NCI-H2081 (cell line): ENCODE results near the gene SGMS1.
"Not testable (repeated sequence)": the region's sequence is repeated elsewhere in the genome, so short reads cannot be mapped to it uniquely, and the experiment has no call there.

Experiments used
- DNase-seq, 2 experiments: peaks; one replicate each; lab custom pipeline; 2025; lab: John Stamatoyannopoulos, UW

Gene SGMS1

DNA sequence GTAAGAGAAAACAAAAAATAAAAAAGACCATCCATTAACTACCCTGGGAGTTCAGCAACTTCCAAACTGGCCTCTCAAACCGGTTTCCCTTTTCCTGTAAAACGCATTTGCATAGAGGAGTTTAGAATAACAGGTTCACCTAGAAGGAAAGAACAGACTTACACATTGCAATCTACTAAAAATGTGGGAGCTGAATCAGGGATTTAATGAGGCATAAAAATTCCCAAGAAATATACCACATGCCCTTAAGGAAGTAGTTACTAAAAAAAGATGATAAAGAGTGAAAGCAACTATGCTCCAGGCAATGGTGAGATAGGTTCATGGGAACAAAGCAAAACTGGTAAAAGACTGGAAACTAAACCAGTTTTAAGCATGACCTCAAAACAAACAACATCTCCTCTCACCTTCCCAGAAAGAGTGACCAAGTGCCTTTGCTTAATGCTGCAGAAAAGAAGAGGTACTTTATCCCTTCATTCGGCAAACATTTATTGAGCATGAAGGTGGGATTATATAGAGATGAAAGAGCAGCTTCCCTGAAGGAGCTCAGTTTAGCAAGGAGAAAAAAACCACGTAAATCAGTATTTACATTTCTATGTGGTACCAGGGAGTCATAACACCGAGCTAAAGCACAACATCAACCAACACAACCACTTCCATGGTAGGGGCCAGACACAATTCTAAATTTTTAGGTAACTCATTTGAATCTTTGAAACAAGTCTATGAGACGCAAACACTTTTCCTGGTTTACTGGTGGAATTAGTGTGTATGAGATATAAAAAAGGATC is 152.8 kb downstream of the SGMS1 start:
- no peak for DNase-seq

DNA sequence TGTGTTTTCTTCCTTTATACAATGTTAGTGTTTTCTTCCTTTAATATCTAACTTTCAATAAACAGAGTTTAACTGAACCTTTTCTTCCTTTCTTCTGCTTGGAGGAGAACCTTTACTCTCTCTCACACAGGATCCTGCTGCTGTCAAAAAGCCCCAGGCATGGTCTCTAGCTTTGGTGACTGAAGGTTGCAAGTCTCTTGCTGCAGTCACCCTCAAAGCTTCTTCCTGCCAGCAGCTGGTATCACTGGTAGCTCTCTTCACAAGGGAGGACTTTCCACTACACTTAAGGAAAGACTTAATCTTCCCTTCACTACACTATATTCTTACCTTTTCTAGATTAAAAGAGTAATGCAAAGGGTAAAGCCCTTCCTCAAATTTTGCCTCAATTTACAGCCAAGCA is 153.4 kb downstream of the SGMS1 start:
- no peak for DNase-seq

DNA sequence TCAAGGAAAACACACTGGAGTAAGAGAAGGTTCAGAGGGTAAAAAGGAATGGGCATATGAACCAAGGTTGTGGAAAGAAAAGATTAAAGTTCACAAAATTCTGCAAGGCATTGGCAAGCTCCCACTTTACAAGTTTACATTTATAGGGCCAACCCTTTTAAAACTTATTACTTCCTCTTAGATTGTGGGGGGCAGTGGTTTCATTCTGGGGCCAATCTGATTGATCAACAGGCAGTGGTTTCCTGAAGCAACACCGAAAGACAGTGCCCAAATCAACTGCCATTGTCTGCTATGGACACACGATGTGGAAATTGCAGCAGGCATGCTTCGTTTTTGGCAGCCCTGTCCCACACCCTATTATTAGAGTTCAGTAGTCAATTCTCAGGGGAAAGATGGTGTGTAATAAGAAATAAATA is 154.0 kb downstream of the SGMS1 start:
- DNase-seq = no peak

DNA sequence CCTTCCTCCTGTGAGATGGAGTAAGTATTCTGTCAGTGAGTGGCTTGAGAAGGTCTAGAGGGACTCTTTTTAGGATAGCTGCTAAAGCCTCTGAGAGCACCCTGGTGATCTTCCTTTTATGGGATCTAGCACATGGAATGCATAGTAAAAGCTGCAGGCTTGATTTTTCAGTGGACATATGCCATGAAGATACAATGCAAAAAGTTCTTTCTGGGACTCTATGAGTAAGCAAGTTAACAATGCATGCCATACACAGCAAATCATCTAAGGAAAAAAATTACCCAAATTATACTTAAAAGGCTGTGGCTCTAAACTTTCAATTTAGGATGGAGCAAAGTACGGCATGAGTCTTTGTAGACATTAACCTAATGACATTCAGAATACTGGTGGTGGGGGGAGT is 154.5 kb downstream of the SGMS1 start:
- DNase-seq = no peak

DNA sequence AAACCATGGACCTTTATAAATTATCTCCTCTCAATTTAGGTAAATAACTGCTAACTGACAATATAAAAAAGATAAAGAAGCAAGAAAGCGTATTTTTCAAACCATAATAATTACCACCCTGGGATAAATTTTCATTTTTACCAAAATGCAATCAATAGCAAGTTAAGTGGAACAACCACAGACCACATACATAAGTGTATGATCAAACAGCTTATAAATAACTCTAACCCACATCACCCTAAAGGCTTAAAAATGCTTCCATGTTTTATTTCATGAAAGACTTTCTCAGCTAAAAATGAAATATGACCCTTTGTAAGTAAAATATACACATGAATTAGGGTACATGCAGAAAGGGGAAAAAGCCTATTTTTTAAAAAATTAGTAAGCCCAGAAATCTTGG is 156.5 kb downstream of the SGMS1 start:
- no peak for DNase-seq

DNA sequence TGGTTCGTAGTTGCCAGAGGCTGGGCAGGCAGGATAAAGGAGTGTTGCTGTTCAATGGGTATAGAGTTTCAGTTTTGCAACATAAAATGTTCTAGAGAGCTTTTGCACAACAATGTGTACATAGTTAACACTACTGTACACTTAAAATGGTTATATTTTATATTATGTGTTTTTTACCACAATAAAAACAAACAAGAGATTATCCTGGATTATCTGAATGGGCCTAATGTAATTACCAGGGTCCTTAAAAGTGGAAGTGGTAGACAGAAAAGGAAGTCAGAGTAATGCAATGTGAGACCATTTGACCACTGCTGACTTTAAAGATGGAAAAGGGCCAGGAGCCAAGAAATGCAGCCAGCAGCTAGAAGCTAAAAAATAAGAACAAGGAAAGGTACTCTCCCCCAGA is 159.7 kb downstream of the SGMS1 start:
- no peak for DNase-seq

DNA sequence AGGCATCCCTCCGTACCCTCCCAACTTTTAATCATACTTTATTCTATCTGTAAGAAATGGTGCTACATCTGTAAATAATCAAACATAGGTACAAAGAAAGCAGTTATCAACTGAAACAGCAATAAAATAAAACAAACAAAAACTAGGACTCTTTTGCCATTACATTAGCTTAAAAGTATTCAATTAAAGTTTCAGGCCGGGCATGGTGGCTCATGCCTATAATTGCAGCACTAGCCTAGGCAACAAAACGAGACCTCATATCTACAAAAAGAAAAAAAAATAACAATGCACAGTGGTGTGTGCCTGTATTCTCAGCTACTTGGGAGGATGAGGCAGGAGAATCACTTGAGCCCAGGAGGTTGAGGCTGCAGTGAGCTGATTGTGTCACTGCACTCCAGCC is 161.9 kb downstream of the SGMS1 start:
- no peak for DNase-seq

DNA sequence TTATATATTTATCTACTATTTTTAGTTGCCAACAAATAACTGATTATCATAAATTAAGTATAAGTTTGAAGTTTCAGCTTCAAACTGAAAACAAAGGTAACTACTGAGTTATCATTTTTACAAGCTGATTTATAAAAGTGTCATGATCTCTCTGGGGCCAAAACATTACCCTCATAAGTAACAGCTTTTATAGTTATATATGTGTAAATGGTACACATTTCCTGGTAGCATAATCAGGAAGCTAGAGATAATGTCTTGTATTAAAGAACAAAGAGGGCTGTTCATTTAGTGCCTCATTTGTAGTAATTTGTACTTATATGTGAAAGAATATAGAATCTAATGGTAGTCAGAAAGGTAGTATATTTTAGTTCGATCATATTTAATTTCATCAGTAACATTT is 162.6 kb downstream of the SGMS1 start:
- DNase-seq = no peak

DNA sequence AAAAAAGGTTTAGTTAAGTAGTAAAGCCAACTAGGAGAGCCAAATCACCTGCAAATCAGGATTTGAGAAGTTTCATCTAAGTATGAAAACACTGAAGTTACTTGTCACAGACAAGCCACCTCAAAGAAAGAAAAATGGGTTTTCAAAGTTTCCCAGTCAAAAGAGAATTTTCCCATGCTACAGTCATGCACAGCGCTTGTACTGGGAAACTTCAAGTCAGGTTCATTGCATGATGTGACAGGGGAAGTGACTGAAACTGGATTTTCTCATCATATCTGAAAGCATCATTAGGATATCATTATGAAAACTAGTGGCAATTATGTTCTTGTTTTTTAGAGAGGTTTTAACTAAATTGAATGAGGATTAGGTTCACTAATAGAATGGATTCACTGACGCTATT is 167.0 kb downstream of the SGMS1 start:
- DNase-seq = no peak

DNA sequence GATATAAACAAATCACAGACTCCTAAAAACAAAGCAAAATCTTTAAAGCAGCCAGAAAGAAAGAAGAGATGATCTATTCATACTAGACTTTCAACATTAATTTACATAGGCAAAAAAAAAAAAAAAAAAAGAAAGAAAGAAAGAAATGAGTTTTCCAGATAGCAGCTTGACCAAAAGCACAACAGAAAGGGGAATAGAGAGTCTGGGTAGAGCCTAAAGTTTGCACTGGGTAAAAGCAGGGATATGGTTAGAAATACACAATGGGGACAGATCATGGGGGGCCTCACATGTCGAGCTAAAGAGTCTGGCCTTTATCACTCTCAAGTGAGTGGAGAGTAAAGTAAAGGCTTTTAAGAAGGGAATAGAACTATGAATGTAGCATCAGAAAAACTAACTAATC is 169.8 kb downstream of the SGMS1 start:
- no peak for DNase-seq

DNA sequence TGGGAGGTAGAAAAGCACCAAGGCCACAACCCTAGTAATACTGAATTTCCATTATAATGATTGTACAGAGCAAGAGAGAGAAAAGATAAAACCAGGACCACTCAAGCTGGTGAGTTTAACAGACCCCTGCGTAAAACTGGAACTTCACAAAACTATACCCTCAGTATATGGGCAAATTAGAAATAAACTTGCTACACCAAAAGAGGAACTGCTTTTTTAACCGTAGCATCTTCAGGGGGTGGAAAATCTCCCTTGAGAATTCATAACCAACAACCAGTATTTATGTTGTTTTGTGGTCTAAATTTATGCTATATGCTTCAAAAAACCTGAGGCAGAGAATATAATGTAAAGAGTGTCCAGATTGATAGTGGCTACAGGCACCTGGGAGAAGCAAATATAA is 171.2 kb downstream of the SGMS1 start:
- no peak for DNase-seq

DNA sequence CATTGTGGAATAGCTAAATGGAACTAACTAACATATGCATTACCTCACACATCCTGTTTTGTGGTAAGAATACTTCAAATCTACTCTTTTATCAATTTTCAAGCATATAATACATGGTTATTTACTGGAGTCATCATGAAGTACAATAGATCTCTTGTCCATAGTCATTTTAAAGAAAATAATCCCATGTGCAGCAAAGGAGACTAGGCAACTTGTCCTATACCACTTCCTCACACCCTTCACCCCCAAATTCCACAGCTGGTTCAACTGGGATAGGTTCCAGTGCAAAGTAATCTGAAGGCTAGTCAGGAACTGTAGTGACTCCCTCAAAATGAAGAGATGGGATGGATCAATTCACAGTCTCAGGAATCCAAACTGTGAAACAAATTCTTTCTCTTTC is 176.1 kb downstream of the SGMS1 start:
- no peak for DNase-seq

DNA sequence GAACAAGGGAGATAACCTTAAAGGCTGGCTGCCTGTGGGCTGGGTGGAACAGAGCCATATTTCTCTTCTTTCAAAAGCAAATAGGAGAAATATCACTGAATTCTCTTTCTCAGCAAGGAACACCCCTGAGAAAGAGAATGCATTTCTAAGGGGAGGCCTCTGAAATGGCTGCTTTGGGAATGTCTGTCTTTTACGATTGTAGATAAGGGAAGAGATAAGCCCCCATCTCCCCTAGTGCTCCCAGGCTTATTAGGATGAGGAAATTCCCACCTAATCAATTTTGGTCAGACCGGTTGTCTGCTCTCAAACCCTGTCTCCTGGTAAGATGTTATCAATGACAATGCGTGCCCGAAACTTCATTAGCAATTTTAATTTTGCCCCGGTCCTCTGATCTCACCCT is 178.0 kb downstream of the SGMS1 start:
- DNase-seq = not testable (repeated sequence)

DNA sequence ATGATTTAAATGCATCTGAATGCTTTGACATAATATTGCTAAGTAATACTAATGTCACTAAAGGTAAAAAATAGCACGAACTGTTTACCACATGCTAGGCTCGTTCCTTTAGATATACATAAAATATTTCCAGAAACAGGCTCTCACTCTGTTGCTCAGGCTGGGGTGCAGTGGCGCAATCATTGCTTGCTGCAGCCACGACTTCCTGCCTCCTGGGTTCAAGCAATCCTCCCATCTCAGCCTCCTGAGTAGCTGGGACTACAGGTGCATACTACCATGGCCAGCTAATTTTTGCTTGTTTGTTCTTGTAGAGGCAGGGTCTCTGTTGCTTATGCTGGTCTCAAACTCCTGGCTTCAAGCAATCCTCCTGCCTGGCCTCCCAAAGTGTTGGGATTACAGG is 183.3 kb downstream of the SGMS1 start:
- DNase-seq = no peak

DNA sequence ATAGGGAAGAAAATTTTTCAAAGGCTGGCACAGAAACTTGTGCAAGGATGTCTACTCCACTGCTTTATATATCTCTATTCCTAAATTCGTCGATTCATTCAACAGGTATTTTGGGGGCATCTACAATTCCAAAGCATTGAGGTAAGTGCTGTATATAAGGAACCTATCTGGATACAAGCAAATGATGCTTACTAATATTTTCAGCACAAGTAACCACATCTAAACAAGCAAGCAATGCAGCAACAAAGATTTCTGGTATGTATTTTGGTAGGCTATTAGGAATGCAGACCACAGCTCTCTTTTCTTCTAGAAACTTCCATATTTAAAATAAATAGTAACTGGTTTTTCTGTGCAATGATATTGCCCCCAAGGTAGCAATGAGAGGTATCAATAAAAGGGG is 183.9 kb downstream of the SGMS1 start:
- DNase-seq = no peak

DNA sequence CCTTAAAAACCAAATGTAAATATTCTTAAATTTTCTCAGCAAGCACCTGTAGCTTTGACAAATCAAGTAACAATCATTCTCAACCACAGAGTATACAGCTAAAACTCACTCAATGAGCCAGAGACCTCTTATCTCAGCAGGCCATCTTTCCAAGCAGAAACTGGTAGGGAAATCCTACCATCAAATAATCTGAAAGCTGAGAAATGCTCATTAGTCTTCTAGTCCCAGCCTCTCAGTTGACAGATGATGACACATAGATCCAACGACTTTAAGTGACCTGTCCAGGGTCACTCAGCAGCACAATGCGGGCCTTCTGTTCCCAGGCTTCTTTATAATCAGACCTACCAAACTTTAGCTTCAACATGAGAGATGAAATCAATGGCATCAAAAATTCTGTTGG is 184.6 kb downstream of the SGMS1 start:
- DNase-seq = no peak

DNA sequence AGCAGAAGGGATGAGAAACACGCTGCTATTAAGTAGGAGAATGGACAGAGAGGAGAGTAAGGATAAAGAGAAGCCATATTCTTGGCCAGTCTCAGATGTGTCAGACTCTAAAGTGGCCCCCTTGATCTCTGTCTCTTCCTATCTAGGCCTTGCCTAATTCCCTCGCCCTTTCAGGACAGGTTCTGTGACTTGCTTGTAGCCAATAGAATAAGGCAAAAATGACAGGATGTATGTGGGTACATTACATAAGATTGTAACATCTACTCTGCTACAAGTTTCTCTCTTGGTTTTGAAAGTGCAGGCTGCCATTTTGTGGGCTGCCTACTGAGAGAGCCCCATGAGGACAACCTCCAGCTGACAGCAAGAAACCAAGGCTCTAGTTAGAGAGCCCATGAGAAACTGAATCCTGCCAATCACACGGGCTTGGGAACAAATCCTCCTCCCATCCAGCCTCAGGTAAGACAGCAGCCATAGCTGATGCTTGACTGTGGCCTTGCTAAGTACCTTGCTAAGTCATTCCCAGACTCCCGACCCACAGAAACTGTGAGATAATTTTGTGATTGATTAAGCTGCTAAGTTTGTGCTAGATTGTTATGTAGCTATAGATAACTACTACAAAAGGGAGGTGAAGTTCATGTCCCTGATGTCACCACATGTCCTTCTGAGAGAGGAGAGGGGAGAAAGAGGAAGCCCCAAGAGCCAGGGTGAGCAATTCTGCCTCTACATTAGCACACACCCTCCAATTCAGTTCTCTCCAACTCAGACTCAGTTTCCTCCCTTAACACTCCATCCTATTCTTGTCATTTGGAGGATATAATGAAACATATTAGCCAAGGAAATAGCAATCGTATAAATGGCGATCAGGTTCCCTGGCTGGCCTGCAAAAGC is 185.5 kb downstream of the SGMS1 start:
- DNase-seq = no peak

DNA sequence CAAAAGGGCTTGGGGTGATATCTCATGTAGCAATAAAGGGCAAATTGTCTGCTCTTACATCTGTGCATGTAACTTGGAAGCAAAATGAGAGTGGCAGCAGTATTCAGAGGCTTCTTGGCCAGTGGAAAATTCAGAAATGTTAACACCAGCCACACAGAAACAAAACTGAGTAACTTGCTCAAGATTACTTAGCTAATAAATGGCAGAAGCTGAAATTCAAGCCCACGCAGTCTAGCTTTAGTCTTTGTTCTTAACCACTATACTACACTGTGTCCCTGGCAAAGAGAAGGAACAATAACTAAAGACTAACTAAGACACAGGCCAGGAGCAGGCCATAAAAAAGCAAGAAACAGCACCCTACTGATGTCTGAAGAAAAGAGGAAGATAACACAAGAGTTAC is 186.5 kb downstream of the SGMS1 start:
- DNase-seq = no peak

DNA sequence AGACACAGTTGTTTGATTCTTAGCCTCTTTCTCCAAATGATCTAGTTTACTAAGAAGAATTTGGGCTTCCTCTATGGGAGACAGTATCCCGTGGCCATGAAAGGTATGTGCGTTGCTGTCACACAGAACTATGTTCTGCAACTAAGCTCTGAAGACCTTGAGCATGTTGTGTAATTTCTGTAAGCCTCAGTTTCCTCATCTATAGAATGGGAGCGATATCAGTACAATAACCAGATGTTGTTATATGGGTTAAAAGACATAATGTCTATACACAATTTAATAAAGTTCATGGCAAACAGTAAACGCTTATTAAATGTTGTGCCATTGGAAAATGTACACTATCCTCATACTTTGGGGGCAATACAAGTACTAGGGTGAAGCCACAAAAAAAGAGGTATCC is 187.0 kb downstream of the SGMS1 start:
- DNase-seq = no peak

DNA sequence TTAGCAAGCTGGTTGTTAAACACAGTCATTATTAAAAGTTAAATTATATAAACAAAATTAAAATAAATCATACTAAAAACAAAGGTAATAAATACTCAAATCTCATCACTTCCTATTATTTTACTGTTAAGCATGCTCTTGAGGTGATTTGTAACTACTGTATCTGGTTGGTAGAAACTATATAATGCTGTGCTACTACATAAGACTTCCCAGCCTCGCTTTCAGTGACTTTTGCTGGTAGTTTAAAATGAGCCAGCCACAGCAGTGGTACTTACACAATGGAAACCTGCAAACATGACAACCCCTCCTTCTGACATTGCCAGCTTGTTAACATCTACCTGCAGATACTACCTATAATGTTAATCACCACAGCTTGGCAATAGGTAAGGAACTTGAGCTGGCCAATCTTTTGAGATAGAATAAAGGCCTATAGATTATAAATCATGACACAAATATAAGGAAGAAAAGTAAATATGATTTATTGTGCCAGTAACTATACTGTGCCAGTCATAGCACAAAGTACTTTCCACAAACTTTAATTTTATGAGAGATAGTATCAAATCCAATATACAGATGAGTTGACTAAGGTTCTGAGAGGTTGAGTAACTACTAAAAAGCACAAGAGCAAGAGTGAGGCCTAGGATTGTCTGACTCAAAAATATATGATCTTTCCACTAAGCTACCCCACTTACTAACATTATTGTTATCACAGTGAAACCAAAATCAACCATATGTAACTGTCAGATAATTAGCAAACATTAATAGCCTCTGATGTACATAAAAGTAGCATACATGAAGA is 191.3 kb downstream of the SGMS1 start:
- no peak for DNase-seq

DNA sequence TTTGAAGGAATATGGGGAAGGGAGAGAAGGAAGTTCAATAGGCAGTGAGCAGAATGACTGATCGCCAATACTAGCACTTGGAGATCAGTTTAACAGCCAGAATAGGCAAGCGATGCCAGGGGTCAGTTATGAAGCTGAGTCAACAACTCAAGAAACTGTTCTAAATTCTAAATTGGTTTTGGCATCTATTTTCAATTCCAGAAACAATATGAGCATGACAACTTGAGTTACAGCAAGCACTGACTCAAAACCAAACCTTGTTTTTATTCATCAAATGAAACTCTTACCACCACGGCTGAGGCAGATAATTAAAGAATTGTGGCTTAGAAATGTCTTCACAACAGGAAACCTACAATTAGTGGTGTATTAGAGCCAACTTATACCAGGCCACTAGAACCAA is 192.0 kb downstream of the SGMS1 start:
- DNase-seq = no peak

DNA sequence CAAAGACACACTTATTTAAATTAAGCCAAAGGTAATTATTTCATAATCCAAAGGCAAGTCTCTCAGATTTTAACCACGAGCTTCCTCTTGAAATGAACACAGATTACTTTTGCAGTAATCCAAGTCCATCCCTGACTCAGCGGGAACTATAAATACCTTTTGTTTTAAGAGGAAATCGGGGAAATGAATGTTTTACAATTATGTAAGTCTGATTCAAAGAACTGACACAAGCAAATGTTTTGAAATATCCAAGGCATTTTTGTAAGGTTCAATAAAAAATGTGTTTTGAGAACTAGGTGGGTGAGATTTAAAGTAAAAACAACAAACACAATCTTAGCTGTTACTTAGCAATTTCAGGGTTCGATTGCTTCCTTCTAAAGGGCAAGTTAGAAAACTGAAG is 192.6 kb downstream of the SGMS1 start:
- DNase-seq = no peak

DNA sequence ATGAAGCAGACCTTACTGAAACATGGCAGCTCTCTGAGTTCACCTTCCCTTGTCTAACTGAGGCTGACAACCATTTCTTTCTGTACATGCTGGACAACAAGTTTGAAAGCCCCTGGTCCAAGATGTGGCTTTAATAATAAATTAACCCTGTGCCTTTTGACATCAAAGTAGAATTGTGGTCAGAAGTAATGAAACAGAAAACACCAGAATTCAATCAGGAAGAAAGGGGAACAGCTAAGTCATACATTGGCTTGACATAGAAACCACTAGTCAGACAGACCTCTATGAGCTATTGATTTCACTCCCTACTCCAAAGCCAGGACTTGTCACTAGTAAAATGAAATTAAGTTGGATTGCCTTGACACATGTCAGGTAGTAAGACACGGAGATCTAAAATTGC is 197.3 kb downstream of the SGMS1 start:
- no peak for DNase-seq
